Measurements from ENCODE around the gene TMEM120B.
"Not testable (repeated sequence)": the region's sequence is repeated elsewhere in the genome, so short reads cannot be mapped to it uniquely, and the experiment has no call there.

The TMEM120B gene

DNA sequence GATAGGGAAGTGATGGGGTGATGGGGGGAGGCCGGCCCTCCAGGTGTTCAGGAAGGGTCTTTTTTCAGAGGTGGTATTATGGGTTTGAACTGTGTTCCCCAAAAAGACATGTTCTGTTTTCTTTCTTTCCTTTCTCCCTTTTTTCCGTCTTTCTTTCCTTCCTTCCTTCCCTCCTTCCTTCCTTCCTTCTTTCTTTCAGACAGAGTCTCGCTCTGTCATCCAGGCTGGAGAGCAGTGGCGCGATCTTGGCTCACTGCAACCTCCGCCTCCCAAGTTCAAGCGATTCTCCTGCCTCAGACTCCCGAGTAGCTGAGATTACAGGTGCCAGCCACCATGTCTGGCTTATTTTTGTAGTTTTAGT, 3.5 kb upstream of the TMEM120B start:
- not testable (repeated sequence) for DNase-seq (ENCODE audit: low spot score)

DNA sequence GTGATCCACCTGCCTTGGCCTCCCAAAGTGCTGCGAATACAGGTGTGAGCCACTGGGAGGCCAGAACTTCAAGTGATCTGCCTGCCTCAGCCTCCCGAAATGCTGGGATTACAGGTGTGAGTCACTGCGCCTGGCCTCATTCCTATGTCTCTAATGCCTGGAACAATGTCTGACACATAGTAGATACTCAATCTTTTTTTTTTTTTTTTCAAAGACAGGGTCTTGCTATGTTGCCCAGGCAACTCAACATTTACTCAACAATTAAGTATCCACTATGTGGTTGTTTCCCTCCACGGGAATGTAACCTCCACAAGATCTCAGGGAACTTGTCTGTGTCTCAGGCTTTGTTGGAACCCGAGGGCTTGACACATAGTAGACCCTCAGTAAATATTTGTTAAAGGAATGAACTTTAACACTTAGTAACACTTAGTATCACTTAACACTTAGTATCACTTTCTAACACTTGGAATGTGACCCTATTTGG, 3.0 kb upstream of the TMEM120B start:
- DNase-seq (ENCODE audit: low spot score): no peak

DNA sequence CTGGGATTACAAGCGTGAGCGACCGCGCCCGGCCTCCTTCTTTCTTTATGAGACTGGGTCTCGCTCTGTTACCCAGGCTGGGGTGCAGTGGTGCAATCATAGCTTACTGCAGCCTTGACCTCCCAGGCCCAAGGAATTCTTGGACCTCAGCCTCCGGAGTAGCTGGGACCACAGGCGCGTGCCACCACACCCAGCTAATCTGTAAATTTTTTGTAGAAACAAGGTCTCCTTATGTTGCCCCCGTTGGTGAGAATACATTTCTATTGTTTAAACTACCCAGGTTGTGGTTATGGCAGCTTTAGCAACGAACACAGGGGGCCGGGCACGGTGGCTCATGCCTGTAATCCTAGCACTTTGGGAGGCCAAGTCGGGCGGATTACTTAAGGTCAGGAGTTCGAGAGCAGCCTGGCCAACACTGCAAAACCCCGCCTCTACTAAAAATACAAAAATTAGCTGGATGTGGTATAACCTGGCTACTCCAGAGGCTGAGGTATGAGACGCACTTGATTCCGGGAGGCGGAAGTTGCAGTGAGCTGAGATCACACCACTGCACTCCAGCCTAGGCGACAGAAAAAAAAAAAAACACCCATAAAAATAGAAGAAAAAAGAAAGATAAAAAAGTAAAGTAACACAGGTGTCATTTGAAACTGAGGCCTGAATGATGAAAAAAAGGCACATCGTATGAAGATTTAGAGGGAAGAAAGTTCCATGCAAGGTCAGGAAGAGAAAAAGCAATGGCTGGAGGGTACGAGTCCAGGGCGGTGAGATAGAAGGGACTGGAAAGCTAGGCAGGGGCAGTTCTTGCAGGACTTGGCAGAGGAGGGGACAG, 977 bp upstream of the TMEM120B start:
- DNase-seq (ENCODE audit: low spot score): no peak

- peak; percentile 68 for DNase-seq (ENCODE audit: low spot score)
These were observed 427 bp upstream of the TMEM120B start for GRCh38 chr12:121712190-121712460.

- peak; percentile 41 for DNase-seq (ENCODE audit: low spot score)
These were observed 765 bp downstream of the TMEM120B start for GRCh38 chr12:121713257-121713777.

GRCh38 chr12:121713793-121714192, 1.2 kb downstream of the TMEM120B start:
- peak; percentile 22 for DNase-seq (ENCODE audit: low spot score)

DNA sequence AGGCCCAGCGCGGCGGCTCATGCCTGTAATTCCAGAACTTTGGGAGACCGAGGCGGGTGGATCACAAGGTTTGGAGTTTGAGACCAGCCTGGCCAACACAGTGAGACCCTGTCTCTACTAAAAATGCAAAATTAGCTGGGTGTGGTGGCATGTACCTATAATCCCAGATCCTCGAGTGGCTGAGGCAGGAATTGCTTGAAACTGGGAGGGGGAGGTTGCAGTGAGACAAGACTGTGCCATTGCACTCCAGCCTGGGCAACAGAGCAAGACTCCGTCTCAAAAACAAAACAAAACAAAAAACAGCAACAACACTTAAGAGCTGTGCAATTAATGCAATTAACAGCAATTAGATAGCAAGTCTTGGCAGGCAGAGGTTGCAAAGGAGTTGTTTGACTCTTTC, 2.5 kb downstream of the TMEM120B start:
- DNase-seq (ENCODE audit: low spot score): not testable (repeated sequence)

DNA sequence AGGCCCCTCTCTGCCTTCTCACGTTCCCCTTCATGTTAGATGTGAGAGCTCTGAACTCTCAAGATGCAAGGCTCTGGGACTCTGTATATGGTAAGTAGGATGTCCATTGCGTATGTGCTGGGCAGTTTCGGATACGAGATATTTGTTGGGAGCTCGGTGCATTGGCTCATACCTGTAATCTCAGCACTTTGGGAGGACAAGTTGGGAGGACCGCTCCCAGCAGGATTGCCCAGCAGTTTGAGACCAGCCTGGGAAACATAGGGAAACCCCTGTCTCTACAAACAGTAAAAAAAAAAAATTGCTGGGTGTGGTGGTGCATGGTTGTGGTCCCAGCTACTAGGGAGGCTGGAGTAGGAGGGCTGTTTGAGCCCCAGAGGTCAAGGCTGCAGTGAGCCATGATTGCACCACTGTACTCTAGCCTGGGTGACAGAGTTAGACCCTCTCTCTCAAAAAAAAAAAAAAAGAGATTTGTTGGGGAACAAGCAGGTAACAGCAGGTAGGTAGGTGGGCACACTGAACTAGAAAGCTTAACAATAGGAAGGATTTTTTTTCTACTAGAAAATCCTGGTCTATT, 3.4 kb downstream of the TMEM120B start:
- DNase-seq (ENCODE audit: low spot score): no peak

- DNase-seq (ENCODE audit: low spot score): peak; percentile 77
These were observed 4.6 kb downstream of the TMEM120B start for GRCh38 chr12:121717041-121717699.

GRCh38 chr12:121718653-121719239, 6.2 kb downstream of the TMEM120B start:
- DNase-seq (ENCODE audit: low spot score): no peak

DNA sequence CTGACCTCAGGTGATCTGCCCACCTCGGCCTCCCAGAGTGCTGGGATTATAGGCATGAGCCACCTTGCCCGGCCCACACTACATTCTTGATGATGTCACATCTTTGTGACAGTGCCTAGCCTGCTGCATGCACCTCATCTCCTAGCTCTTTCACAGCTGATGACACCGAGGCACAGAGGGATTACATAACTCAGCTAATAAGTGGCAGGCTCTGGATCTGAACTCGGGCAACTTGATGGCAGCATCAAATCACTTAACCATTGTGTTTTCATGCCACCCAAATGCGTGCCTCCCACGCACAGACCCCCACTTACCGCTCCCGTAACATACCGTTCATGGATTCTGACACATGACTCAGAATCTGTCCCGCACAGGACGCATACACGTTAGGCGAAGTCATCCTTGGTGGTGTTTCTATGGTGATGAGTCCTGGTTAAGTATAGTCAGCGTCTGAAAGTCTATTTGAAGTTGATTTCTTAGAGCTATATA, 7.4 kb downstream of the TMEM120B start:
- DNase-seq (ENCODE audit: low spot score): peak; percentile 72

GRCh38 chr12:121720762-121721161, 8.2 kb downstream of the TMEM120B start:
- DNase-seq (ENCODE audit: low spot score): no peak

DNA sequence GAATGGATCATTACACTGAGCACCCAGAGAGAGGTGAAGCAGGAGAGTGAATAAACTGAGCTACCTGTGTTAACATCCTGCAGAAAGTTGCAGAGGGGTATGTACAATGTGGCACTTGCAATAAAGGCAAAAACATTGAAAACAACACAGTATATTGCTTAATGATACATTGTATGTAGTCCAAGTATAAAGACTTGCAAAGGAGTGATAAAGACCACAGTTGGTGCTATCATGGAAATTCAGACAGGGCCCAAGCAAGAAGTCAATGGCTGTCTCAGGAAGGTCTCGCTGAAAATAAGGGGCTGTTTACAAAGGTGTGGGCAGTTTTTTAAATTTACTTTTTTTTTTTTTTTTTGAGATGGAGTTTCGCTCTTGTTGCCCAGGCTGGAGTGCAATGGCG, 10.0 kb downstream of the TMEM120B start:
- DNase-seq (ENCODE audit: low spot score): no peak

- DNase-seq (ENCODE audit: low spot score): no peak
These were observed 10.6 kb downstream of the TMEM120B start for GRCh38 chr12:121723200-121723599.

GRCh38 chr12:121724925-121725324, 12.4 kb downstream of the TMEM120B start:
- no peak for DNase-seq (ENCODE audit: low spot score)

DNA sequence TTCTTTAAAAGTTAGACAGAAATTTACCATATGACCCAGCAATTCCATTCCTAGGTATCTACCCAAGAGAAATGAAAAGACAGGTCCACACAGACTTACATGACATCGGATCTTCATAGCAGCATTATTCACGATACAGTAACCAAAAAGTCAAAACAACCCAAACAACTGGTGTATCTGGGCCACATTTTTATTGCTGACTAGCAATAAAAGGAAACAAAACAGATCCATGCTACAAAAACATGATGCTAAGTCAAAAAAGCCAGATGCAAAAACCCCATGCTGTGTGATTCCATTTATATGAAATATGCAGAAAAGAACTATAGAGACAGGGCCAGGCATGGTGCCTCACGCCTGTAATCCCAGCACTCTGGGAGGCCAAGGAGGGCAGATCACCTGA, 12.9 kb downstream of the TMEM120B start:
- DNase-seq (ENCODE audit: low spot score): no peak

- no peak for DNase-seq (ENCODE audit: low spot score)
These were observed 16.5 kb downstream of the TMEM120B start for GRCh38 chr12:121729021-121729420.

- DNase-seq (ENCODE audit: low spot score): no peak
These were observed 18.9 kb downstream of the TMEM120B start for GRCh38 chr12:121731473-121731872.

- DNase-seq (ENCODE audit: low spot score): no peak
These were observed 21.3 kb downstream of the TMEM120B start for GRCh38 chr12:121733849-121734248.

DNA sequence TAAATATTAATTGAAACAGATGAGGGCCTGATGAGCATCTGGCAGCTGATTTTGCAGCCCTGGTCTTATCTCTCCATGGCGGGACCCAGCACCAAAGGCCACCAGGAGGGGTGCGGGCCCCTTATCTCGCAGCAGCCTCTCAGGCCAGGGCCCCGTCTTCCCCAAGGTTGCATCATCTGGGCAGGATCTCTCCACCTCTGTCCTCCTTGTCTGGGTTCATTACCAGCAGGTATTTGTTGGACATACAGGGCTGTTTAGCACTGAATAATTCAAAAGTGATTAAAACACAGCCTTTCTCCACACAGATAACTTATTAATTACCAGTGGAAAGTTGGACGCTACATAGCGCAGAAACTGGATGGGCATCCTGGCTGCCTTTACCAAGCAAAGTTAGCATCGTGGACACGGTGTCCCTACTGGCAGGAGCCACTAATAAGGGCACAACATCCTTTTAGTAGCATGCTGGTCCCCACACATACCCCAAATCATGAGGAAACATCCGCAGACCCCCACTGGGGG, 25.8 kb downstream of the TMEM120B start:
- DNase-seq (ENCODE audit: low spot score): no peak

GRCh38 chr12:121740847-121741246, 28.3 kb downstream of the TMEM120B start:
- no peak for DNase-seq (ENCODE audit: low spot score)

DNA sequence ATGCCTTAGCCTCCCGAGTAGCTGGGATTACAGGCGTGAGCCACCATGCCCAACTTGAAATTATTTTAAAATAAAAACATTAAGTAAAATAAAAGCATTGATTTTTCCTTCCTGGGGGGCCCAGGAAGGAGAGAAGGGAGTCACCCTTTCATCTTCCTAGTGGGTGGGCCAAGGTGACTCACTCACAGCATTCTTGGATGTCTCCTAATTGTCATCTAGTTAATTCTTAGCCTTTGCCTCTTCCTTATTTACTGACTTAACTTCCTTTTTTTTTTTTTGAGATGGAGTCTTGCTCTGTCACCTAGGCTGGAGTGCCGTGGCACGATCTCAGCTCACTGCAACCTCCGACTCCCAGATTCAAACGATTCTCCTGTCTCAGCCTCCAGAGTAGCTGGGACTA, 29.2 kb downstream of the TMEM120B start:
- DNase-seq (ENCODE audit: low spot score): no peak

All from GM03348 (cell line).